ENCODE results near the gene STEEP1. TPM values are rescaled to one million over a fixed set of nuclear protein-coding genes. Genes with fewer than 3 reads are reported as not detected.

The STEEP1 gene
- total RNA-seq, 1 donor from 2014 or later = 22.1 TPM

DNA sequence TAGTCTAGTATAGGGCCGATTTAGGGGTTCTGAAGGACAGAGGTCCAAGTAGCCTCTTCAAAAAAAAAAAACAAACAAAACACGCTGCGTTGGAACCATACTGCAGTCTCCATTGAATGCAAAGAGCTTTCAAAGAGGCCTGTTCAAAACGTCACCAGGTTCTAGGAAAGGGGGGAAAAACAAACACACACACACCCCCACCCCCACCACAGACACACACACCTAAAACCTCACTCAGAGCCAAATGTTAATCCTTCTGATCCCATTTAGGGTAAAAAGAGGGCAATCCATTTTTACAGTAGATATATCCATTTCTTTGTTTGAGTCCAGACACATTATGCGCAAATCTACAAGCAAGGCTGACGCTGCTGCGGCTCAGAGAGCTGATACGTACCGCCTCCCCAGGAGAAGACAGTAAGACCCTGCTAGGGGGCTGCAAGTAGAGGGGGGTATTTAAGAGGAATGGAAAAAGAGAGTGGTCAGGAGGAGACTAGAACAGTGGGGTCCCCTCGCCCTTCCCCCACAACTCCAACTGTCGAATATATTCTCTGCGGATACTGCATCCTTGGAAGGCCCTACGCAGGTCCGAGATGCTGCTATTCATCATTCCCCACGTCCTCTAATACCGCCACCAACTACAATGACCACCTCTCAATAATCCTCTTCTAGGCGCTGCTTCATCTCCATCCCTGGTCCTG lies 39.7 kb upstream of the STEEP1 start:
- no peaks in the 10 kb centered on the region for H3K9me3 Mint-ChIP-seq (ENCODE audit: unreplicated experiment)
- Histone ChIP-seq H3K4me2 (ENCODE audit: low read length) (peak overlapping the region; percentile 96), H3K4me3 (ENCODE audit: insufficient read depth, low read depth, low read length) (peak overlapping the region; percentile 70), H3K36me3 (ENCODE audit: insufficient read depth, low read length) (no peaks in the 10 kb centered on the region), H3K9ac (ENCODE audit: low read length) (peak overlapping the region; percentile 97), H3K79me2 (ENCODE audit: insufficient read depth, low read length) (peaks cover 54% of the 10 kb centered on the region), H4K20me1 (ENCODE audit: insufficient read depth, low read length) (peaks cover 27% of the 10 kb centered on the region), H3K27me3 (ENCODE audit: insufficient read depth, low read length) (no peaks in the 10 kb centered on the region), H3K9me3 (ENCODE audit: insufficient read depth, low read depth, low read length) (no peaks in the 10 kb centered on the region), H3K4me1 (ENCODE audit: insufficient read depth, low read length) (peaks cover 4% of the 10 kb centered on the region), H3K27ac (ENCODE audit: low read depth, low read length) (no peak overlapping the region), H2AFZ (ENCODE audit: low read depth, low read length) (no peak overlapping the region)
- peak overlapping the region; percentile 53 for H3K27ac Mint-ChIP-seq (ENCODE audit: unreplicated experiment)
- no peak for DNase-seq (ENCODE audit: low read depth)
- no peaks in the 10 kb centered on the region for H3K27me3 Mint-ChIP-seq (ENCODE audit: low read depth, unreplicated experiment)
- H3K4me1 Mint-ChIP-seq (ENCODE audit: low read depth, unreplicated experiment) = peaks cover 4% of the 10 kb centered on the region
- no peak for TF ChIP-seq EZH2 (IDR thresholded peaks at IDR 0.05; ENCODE audit: insufficient read depth, low read length)
- TF ChIP-seq, protein P1, sequence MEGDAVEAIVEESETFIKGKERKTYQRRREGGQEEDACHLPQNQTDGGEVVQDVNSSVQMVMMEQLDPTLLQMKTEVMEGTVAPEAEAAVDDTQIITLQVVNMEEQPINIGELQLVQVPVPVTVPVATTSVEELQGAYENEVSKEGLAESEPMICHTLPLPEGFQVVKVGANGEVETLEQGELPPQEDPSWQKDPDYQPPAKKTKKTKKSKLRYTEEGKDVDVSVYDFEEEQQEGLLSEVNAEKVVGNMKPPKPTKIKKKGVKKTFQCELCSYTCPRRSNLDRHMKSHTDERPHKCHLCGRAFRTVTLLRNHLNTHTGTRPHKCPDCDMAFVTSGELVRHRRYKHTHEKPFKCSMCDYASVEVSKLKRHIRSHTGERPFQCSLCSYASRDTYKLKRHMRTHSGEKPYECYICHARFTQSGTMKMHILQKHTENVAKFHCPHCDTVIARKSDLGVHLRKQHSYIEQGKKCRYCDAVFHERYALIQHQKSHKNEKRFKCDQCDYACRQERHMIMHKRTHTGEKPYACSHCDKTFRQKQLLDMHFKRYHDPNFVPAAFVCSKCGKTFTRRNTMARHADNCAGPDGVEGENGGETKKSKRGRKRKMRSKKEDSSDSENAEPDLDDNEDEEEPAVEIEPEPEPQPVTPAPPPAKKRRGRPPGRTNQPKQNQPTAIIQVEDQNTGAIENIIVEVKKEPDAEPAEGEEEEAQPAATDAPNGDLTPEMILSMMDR (IDR thresholded peaks at IDR 0.05; ENCODE audit: insufficient read depth, low read depth, low read length) = no peak
- no peaks in the 10 kb centered on the region for H3K36me3 Mint-ChIP-seq (ENCODE audit: low read depth, unreplicated experiment)
- H3K4me3 Mint-ChIP-seq (ENCODE audit: unreplicated experiment) = peak overlapping the region; percentile 93
- no peak for FAIRE-seq

DNA sequence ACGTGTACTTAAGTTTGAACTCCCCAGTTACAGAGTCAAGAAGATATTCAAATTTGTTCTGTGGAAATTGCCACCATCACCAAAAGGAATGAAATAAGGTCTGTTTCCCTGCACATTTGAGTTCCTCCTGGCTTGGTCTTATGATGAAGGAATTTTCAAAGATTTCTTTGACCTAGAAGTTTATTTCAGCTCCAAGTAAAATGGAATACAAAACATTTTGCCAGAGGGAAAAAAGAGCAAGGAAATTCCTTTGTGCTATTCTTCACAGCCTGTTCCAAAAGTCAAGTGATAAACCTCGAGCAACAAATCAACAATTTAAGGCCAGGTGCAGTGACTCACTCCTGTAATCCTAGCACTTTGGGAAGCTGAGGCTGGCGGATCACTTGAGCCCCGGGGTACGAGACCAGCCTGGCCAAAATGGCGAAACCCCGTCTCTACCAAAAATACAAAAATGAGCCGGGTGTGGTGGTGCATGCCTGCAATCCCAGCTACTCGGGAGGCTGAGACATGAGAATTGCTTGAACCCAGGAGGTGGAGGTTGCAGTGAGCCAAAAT lies 37.6 kb upstream of the STEEP1 start:
- no peak overlapping the region for H3K4me2 ChIP-seq (ENCODE audit: low read length)
- no peak overlapping the region for H3K27ac ChIP-seq (ENCODE audit: low read depth, low read length)
- H3K9ac ChIP-seq (ENCODE audit: low read length) = no peak overlapping the region
- H3K79me2 ChIP-seq (ENCODE audit: insufficient read depth, low read length) = peaks cover 69% of the 10 kb centered on the region
- Mint-ChIP-seq H3K4me3 (ENCODE audit: unreplicated experiment) (no peak overlapping the region), H3K27me3 (ENCODE audit: low read depth, unreplicated experiment) (no peaks in the 10 kb centered on the region), H3K4me1 (ENCODE audit: low read depth, unreplicated experiment) (peaks cover 4% of the 10 kb centered on the region), H3K27ac (ENCODE audit: unreplicated experiment) (no peak overlapping the region), H3K9me3 (ENCODE audit: unreplicated experiment) (no peaks in the 10 kb centered on the region), H3K36me3 (ENCODE audit: low read depth, unreplicated experiment) (no peaks in the 10 kb centered on the region)
- H3K9me3 ChIP-seq (ENCODE audit: insufficient read depth, low read depth, low read length) = no peaks in the 10 kb centered on the region
- H3K4me3 ChIP-seq (ENCODE audit: insufficient read depth, low read depth, low read length) = no peak overlapping the region
- peaks cover 4% of the 10 kb centered on the region for H3K4me1 ChIP-seq (ENCODE audit: insufficient read depth, low read length)
- FAIRE-seq = no peak
- DNase-seq (ENCODE audit: low read depth) = no peak
- H3K27me3 ChIP-seq (ENCODE audit: insufficient read depth, low read length) = no peaks in the 10 kb centered on the region
- no peak overlapping the region for H2AFZ ChIP-seq (ENCODE audit: low read depth, low read length)
- peaks cover 27% of the 10 kb centered on the region for H4K20me1 ChIP-seq (ENCODE audit: insufficient read depth, low read length)
- no peak for TF ChIP-seq EZH2 (IDR thresholded peaks at IDR 0.05; ENCODE audit: insufficient read depth, low read length)
- TF ChIP-seq, protein P1 (IDR thresholded peaks at IDR 0.05; ENCODE audit: insufficient read depth, low read depth, low read length) = no peak
- no peaks in the 10 kb centered on the region for H3K36me3 ChIP-seq (ENCODE audit: insufficient read depth, low read length)

DNA sequence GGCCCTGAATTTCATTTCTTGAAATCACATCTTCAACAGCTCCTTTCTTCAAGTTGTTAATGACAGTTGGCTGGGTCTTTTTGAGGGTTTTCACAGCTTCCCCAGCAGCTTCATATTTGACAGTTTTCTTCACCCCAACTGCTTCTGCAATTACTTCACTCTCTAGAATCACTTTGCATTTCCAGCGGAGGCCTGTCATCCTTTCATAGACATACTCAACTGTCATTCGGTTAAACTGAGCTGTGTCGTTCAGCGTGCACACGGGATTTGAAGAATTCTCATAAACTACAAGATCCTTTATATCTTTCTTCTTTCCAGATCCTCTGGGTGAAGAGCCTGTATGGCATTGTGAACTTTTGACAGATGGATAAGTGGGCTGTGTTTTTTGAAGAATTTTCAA lies 24.6 kb upstream of the STEEP1 start:
- no peak overlapping the region for H3K4me3 Mint-ChIP-seq (ENCODE audit: unreplicated experiment)
- H3K79me2 ChIP-seq (ENCODE audit: insufficient read depth, low read length) = no peaks in the 10 kb centered on the region
- peaks cover 6% of the 10 kb centered on the region for H3K36me3 Mint-ChIP-seq (ENCODE audit: low read depth, unreplicated experiment)
- no peak for DNase-seq (ENCODE audit: low read depth)
- H3K36me3 ChIP-seq (ENCODE audit: insufficient read depth, low read length) = peaks cover 8% of the 10 kb centered on the region
- H3K4me1 Mint-ChIP-seq (ENCODE audit: low read depth, unreplicated experiment) = no peaks in the 10 kb centered on the region
- H3K4me1 ChIP-seq (ENCODE audit: insufficient read depth, low read length) = no peaks in the 10 kb centered on the region
- no peaks in the 10 kb centered on the region for H3K9me3 ChIP-seq (ENCODE audit: insufficient read depth, low read depth, low read length)
- H4K20me1 ChIP-seq (ENCODE audit: insufficient read depth, low read length) = no peaks in the 10 kb centered on the region
- no peak overlapping the region for H3K4me3 ChIP-seq (ENCODE audit: insufficient read depth, low read depth, low read length)
- H3K9ac ChIP-seq (ENCODE audit: low read length) = no peak overlapping the region
- H2AFZ ChIP-seq (ENCODE audit: low read depth, low read length) = no peak overlapping the region
- TF ChIP-seq, protein P1 (IDR thresholded peaks at IDR 0.05; ENCODE audit: insufficient read depth, low read depth, low read length) = no peak
- no peak for TF ChIP-seq EZH2 (IDR thresholded peaks at IDR 0.05; ENCODE audit: insufficient read depth, low read length)
- no peaks in the 10 kb centered on the region for H3K27me3 Mint-ChIP-seq (ENCODE audit: low read depth, unreplicated experiment)
- H3K27me3 ChIP-seq (ENCODE audit: insufficient read depth, low read length) = no peaks in the 10 kb centered on the region
- H3K27ac ChIP-seq (ENCODE audit: low read depth, low read length) = no peak overlapping the region
- FAIRE-seq = no peak
- no peak overlapping the region for H3K27ac Mint-ChIP-seq (ENCODE audit: unreplicated experiment)
- no peaks in the 10 kb centered on the region for H3K9me3 Mint-ChIP-seq (ENCODE audit: unreplicated experiment)
- H3K4me2 ChIP-seq (ENCODE audit: low read length) = no peak overlapping the region

Measured in astrocyte (in vitro differentiated cells and primary cell).